Stimulated activated CD4-positive, alpha-beta T cell treated with anti-CD3 and anti-CD28 coated beads, Interleukin-15, amount 100 ng/mL, for 48 hours (primary cell): ENCODE results near the gene TMEM151B.

ENCODE experiments used
- DNase-seq, 2 donors: peaks; one replicate each; pipeline ENCODE4 v3.0.0-alpha.2; 2020; ENCODE audit warnings: low read depth in 2 of 2

TMEM151B gene

GRCh38 chr6:44264154-44265006 is 5.9 kb upstream of the TMEM151B start:
- DNase-seq: no peak

DNA sequence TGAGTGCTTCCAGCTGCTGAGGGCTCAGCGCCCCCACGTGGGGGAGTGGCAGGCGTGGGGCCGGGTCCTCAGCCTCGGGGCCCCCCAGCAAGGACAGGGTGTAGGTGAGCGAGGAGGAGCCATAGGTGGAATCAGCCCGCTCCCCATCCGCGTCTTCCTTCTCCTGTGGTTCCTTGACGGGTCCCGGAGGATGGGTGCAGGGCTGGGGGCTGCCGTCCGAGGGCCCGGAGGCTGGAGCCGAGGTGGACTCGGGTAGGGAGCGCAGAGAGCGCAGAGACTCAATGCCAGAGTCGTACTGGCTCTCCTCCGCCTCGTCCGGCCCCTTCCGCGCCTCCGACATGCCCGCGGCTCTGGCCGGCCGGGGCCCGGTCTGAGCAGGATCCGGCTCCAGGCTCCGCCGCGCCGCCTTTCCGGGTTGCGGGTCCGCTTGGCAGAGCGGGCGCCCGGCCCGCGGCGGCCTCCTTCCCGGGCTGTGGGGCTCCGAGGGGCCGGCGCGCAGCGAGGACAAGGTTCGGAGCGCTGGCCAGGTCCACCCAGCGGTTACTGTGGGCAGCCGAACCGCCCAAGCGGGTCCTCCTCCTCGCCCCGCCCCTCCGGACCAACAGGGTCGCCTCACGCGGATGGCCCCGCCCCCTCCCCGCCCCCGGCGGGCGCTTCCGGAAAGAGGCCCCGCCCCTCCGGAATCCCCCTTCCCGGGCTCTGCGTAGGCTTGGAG is 5.1 kb upstream of the TMEM151B start, which contains the start of gene NFKBIE:
Gene NFKBIE (minus strand): TSS at position 545 of the 715 bp plus-strand sequence. CDS start 205 bp downstream, at position 340.
- peak; percentile 88 to 94 for DNase-seq

DNA sequence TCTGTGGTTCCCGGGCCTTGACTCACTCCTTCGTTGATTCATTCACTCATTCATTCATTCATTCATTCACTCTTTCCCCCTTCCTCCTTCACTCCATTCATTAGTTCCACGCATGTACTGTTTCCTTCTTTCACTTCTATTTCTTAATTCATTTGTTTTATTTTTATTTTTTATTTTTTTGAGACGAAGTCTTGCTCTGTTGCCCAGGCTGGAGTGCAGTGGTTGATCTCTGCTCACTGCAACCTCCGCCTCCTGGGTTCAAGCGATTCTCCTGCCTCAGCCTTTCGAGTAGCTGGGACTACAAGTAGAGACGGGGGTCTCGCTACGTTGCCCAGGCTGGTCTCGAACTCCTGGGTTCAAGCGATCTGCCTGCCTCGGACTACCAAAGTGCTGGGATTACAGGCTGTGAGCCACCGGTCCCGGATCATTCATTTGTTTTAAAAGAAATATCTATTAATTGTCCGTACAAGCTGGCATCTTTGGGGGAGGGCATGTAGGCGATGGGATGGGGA is 4.5 kb upstream of the TMEM151B start:
- no peak for DNase-seq

DNA sequence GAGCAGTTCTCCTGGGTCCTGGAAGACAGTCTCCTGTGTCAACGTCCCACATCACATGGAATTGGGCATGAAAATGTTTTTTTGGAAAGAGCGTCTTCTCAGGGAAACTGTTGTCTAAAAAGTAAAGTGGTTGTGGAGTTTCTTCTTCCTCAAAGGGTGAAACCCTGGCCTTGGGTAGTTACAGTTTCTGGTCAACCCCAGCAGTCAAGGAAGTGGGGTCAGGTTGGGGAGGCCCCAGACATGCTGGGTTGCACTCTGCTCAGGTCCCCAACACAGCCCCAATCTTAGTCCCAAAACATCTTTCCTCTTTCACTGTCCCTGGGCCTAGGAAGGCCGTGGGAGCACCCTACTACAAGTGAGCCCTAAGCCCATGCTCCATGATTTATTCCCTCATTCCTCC is 3.9 kb upstream of the TMEM151B start:
- no peak for DNase-seq

DNA sequence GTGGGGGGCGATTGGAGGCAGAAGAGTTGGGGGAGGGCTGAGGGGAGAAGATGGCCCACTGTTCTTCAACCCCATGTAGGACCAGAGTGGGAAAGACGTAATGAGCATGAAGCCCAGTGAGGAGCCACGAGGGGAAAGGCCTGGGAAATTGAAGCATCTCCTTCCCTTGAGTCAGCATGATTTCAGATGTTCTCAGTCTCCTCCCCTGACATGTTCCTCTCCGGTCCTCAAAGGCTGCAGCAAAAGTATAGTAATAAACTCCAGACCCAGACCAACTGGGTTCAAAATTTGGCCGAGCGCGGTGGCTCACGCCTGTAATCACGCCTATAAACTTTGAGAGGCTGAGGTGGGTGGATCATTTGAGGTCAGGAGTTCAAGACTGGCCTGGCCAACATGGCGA is 3.0 kb upstream of the TMEM151B start:
- no peak for DNase-seq

GRCh38 chr6:44268095-44268628 is 2.1 kb upstream of the TMEM151B start:
- DNase-seq: no peak

- DNase-seq: no peak
Observed at GRCh38 chr6:44269178-44269920, 901 bp upstream of the TMEM151B start.

- no peak for DNase-seq
Observed at GRCh38 chr6:44270526-44271405, 516 bp downstream of the TMEM151B start.

- no peak for DNase-seq
Observed at GRCh38 chr6:44271406-44271723, 1.1 kb downstream of the TMEM151B start.

GRCh38 chr6:44271914-44272313 is 1.7 kb downstream of the TMEM151B start:
- DNase-seq: no peak

DNA sequence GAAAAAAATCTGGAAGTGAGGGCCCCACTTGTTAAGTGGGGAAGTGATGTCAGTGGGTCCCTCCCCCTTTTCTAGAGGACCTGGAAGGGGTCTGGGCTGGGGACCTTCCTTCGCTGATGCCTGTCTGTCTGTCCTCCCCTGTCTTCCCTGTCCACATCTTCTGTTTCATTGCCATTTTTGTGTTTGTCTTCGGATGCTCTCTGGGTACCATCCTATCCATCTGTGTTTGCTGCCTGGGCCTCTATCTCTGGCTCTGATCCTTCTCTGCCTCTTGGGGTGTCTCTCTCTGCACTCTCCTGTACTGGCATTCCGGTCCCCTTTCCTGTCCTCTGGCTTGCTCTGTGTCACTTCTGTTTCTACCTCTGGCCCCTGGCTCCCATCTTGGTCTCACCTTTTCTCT is 2.3 kb downstream of the TMEM151B start:
- DNase-seq: no peak

- no peak for DNase-seq
Observed at GRCh38 chr6:44272999-44273566, 2.8 kb downstream of the TMEM151B start.

GRCh38 chr6:44273617-44274016 is 3.4 kb downstream of the TMEM151B start:
- DNase-seq: no peak

- DNase-seq: no peak
Observed at GRCh38 chr6:44275271-44275748, 5.1 kb downstream of the TMEM151B start.

DNA sequence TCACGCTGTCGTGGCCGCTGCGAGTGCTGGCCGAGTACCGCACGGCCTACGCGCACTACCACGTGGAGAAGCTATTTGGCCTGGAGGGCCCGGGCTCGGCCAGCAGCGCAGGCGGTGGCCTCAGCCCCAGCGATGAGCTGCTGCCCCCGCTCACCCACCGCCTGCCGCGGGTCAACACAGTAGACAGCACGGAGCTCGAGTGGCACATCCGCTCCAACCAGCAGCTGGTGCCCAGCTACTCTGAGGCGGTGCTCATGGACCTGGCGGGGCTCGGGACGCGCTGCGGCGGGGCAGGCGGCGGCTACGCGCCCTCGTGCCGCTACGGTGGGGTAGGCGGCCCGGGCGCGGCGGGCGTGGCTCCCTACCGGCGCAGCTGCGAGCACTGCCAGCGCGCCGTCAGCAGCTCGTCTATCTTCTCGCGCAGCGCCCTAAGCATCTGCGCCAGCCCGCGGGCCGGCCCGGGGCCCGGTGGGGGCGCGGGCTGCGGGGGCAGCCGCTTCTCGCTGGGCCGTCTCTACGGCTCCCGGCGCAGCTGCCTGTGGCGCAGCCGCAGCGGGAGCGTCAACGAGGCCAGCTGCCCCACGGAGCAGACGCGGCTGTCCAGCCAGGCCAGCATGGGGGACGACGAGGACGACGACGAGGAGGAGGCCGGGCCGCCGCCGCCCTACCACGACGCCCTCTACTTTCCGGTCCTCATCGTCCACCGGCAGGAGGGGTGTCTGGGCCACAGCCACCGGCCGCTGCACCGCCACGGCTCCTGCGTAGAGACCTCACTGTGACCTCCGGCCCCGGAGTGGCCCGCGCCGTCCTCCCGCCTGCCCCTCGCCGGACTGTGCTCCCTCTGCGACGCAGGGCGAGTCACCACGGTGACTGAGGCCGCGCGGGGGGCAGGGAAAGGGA is 5.7 kb downstream of the TMEM151B start:
- DNase-seq: no peak

- DNase-seq: no peak
Observed at GRCh38 chr6:44276667-44277640, 6.7 kb downstream of the TMEM151B start.

DNA sequence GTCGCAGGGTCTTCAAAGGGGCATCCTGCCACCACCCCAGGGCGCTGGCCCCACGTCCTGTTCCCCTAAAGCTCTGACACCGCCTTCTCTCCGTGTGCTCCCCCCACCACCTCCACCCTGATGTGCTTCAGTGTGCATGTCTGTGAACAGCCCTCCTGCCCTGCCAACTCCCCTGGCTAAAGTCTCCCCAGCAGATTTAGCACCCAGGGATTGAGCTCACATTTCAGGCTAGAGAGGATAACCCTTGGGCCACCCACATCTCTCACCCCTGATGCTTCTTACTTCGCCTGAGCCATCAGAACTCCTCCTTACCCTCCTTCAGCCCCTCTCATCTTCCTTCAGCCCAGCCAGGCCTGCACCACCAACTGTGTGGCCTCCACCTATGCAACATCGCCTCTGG is 7.5 kb downstream of the TMEM151B start:
- DNase-seq: no peak

- no peak for DNase-seq
Observed at GRCh38 chr6:44278315-44278714, 8.1 kb downstream of the TMEM151B start.
